Liver (tissue), 3 donors: ENCODE measurements around the gene MIOX.

Experiments
- EGR1 ChIP-seq, 2 donors: IDR thresholded peaks; 2 replicates each; pipeline ENCODE4 v1.6.1; 2016 to 2018; ENCODE audit warnings: antibody characterized with exemption in 2 of 2, low read depth in 2 of 2
- FOXA1 ChIP-seq: IDR thresholded peaks from 2 replicates; pipeline ENCODE4 v1.6.1; 2016; ENCODE audit warnings: antibody characterized with exemption
- YY1 ChIP-seq: IDR thresholded peaks from 2 replicates; pipeline ENCODE4 v1.6.1; 2016; ENCODE audit warnings: antibody characterized with exemption, mild to moderate bottlenecking
- TF ChIP-seq, protein P1 (sequence below): fragments of 150-350 bp; IDR thresholded peaks from 2 replicates; pipeline ENCODE4 v1.5.1; 2017; ENCODE audit warnings: improper control_type of control experiment, low read depth, low read length; ENCODE audit not compliant: missing input control
- donor health status: healthy.
- donor health status: healthy.

DNA sequence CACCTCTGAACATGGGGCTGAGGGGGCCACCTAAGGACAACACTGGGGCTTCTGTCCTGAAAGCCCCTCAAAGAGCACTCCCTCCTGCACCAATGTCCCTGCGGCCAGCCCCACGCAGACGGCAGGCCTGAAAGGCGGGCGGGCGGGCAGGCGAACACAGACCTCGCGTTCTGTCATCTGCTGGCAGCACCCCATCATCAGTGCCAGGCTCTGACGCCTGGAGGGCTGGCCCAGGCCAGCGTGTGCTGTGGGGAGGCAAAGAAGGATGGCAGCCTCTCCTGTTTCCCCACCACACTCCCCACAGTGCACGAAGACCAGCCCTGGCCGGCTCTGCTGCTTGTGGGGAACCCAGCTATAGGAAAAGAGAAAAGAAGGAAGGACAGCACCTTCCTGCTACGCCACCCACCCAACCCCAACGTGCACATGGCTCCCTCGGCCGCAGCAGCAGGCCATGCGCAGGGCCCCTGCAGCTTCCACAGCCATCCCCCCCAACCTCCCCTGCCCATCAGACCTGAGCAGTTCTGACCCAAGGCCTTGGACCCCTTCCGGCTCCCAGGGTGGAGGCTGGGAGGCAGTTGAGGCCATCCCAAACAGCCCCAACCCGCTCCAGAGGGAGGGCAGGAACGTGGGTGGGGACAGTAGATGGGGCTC, 15.3 kb upstream of the MIOX start:
- TF ChIP-seq, protein P1, sequence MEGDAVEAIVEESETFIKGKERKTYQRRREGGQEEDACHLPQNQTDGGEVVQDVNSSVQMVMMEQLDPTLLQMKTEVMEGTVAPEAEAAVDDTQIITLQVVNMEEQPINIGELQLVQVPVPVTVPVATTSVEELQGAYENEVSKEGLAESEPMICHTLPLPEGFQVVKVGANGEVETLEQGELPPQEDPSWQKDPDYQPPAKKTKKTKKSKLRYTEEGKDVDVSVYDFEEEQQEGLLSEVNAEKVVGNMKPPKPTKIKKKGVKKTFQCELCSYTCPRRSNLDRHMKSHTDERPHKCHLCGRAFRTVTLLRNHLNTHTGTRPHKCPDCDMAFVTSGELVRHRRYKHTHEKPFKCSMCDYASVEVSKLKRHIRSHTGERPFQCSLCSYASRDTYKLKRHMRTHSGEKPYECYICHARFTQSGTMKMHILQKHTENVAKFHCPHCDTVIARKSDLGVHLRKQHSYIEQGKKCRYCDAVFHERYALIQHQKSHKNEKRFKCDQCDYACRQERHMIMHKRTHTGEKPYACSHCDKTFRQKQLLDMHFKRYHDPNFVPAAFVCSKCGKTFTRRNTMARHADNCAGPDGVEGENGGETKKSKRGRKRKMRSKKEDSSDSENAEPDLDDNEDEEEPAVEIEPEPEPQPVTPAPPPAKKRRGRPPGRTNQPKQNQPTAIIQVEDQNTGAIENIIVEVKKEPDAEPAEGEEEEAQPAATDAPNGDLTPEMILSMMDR, result no peak
- TF ChIP-seq YY1, result no peak
- no peak for TF ChIP-seq EGR1 (IDR thresholded peaks at IDR 0.05; ENCODE audit: low read depth in 2 of 2)
- TF ChIP-seq FOXA1, result no peak
